Uterus (tissue), 4 donors: ENCODE results near the gene SLC17A7. TPM values are rescaled to one million over a fixed set of nuclear protein-coding genes. Genes with fewer than 3 reads are reported as not detected.

ENCODE experiments used
- DNase-seq, 2 donors: peaks; one replicate each; pipeline ENCODE4 v3.0.0-alpha.2; 2019 to 2020
- H3K27ac ChIP-seq, 2 donors: fragments of 200-600 bp; sonication (generic); 1 replicate in 1 of 2; 2 replicates in 1 of 2; pipeline ENCODE4 v1.5.1; 2016 to 2018
- H3K27me3 ChIP-seq, 2 donors: fragments of 200-600 bp; sonication (generic); one replicate each; pipeline ENCODE4 v1.5.1; 2018 to 2019; ENCODE audit warnings: control low read depth in 1 of 2
- H3K36me3 ChIP-seq, 2 donors: fragments of 200-600 bp; sonication (generic); one replicate each; pipeline ENCODE4 v1.5.1; 2019; ENCODE audit warnings: control low read depth in 1 of 2
- H3K4me1 ChIP-seq, 2 donors: fragments of 200-600 bp; sonication (generic); one replicate each; pipeline ENCODE4 v1.5.1; 2018 to 2019; ENCODE audit warnings: control low read depth in 1 of 2
- H3K4me3 ChIP-seq, 2 donors: fragments of 200-600 bp; sonication (generic); 1 replicate in 1 of 2; 2 replicates in 1 of 2; pipeline ENCODE4 v1.5.1; 2018 to 2019; ENCODE audit warnings: mild to moderate bottlenecking in 1 of 2
- H3K9me3 ChIP-seq, 2 donors: fragments of 200-600 bp; sonication (generic); one replicate each; pipeline ENCODE4 v1.5.1; 2019; ENCODE audit warnings: control low read depth in 1 of 2
- POLR2A ChIP-seq, 2 donors: fragments of 450-650 bp; IDR thresholded peaks; one replicate each; pipeline ENCODE4 v1.6.1; 2016; ENCODE audit warnings: antibody characterized with exemption in 2 of 2, mild to moderate bottlenecking in 1 of 2, moderate library complexity in 1 of 2
- intact Hi-C: fragments of 100-400 bp; cut with DNase I; formaldehyde crosslinking; loops from one replicate; pipeline ENCODE4 v1.15.1; 2023; ENCODE audit warnings: low total_unique reads
- total RNA-seq, 4 donors: library from RNA; depleted of rRNA in 3 of 4; stranded (reverse); fragments of >200 nt in 3 of 4; gene quantifications; one replicate each; pipeline versions ENCODE4 v1.1.0 to v1.2.4, GENCODE V29; 2014 to 2023
- TF ChIP-seq, protein P1 (sequence below), 4 experiments: fragments of 200-600 bp in 2 of 4; fragments of 450-650 bp in 2 of 4; sonication (generic) in 2 of 4; IDR thresholded peaks; one replicate each; pipeline ENCODE4 v1.5.1; 2016 to 2019; ENCODE audit warnings: antibody characterized with exemption in 4 of 4, mild to moderate bottlenecking in 2 of 4, moderate library complexity in 1 of 4
- donor health status: DM: yes; HTN: yes; CAD: no.

SLC17A7 gene
- total RNA-seq, 4 donors from 2014 or later, result 1.3 to 5.6 (median 1.9) TPM; not detected in 1

DNA sequence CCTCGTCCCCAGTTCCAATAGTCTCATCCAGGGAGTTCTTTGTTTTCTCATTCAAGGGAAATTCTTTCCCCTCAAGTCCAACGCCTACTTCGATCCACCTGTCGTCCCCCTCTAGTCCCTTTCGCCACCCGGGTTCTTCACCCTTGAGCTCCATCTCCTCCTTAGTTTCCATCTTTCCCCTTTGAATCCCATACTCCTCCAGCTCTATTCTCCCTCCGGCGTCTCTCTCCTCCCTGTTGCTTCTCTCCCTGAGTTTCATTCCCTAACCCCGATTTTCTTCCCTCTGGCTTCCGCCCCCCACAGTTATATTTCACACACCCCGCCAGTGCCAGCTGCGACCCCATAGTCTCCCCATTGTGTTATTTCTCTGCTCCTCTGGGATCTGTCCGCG lies 628 bp upstream of the SLC17A7 start:
- Histone ChIP-seq H3K4me3 (no peak overlapping the region), H3K27me3 (no peaks in the 10 kb centered on the region), H3K36me3 (no peaks in the 10 kb centered on the region), H3K9me3 (no peaks in the 10 kb centered on the region), H3K27ac (peak overlapping the region; percentile 79 to 84), H3K4me1 (peaks cover 0 to 6% of the 10 kb centered on the region in 2 donors)
- intact Hi-C loops, result no loop called here
- TF ChIP-seq, protein P1, sequence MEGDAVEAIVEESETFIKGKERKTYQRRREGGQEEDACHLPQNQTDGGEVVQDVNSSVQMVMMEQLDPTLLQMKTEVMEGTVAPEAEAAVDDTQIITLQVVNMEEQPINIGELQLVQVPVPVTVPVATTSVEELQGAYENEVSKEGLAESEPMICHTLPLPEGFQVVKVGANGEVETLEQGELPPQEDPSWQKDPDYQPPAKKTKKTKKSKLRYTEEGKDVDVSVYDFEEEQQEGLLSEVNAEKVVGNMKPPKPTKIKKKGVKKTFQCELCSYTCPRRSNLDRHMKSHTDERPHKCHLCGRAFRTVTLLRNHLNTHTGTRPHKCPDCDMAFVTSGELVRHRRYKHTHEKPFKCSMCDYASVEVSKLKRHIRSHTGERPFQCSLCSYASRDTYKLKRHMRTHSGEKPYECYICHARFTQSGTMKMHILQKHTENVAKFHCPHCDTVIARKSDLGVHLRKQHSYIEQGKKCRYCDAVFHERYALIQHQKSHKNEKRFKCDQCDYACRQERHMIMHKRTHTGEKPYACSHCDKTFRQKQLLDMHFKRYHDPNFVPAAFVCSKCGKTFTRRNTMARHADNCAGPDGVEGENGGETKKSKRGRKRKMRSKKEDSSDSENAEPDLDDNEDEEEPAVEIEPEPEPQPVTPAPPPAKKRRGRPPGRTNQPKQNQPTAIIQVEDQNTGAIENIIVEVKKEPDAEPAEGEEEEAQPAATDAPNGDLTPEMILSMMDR (IDR thresholded peaks at IDR 0.05), result no peak
- TF ChIP-seq POLR2A (IDR thresholded peaks at IDR 0.05), result no peak
- no peak for DNase-seq

DNA sequence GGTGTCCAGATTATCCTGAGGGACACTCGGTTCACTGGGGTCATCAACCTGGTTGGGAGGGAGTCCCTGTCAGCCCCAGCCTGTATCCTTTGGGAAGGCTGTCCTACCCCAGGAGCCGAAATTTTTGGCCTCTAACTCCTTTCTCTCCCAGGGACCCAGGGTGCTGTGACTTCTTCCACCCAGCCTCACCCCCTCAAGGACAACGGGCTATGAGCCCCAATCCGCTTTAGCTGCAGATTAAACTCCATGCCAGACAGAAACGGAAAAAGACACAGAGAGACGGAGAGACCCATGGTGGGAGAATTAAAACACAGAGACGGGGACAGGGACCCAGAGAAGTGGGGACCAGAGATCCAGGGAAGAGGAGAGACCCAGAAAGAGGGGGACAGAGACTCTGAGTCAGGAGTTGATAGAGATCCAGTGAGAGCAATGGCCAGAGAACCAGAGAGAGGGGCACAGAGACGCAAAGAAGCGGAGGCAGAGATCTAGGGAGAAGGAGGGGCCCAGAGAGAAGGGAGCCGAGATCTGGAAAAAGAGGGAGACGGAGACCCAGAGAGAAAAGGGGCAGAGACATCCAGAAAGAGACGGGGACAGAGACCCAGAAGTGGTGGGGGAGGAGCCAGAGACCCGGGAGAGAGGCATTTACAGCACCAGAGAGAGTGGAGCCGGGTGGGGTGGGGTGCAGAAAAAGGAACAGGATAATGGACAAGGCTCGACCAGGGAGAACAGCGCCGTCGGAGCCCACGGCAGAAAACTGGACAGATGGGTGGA lies 703 bp downstream of the SLC17A7 start:
- intact Hi-C loops, result no loop called here
- no peaks in the 10 kb centered on the region for H3K9me3 ChIP-seq

DNA sequence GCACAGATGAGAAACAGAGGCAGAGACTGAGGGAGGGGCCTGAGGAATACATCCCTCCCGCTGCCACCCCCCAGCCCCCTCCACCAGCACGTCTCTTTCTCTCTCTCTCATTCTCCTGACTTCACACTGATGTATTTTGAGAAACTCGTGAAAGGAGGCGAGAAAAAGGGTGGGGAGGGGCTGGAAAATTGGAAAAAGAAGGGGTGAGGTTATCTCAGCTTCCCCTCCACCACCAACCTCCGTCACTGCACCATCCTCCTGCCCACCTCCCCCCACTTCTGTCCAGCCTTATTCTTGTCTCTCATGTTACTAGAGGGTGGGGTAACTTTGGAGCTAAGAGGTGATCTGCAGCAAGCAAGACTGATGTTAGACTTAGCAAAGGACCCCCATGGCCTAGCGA lies 1.5 kb downstream of the SLC17A7 start:
- Histone ChIP-seq H3K9me3 (no peaks in the 10 kb centered on the region), H3K27me3 (no peaks in the 10 kb centered on the region), H3K4me3 (no peak overlapping the region), H3K27ac (no peak overlapping the region), H3K36me3 (no peaks in the 10 kb centered on the region), H3K4me1 (peaks cover 0 to 6% of the 10 kb centered on the region in 2 donors)
- no peak for DNase-seq
- intact Hi-C loops, result loop anchor here (10.0 kb wide), 1 partner anchor 215 kb away; no protein-coding TSS in a partner anchor
- no peak for TF ChIP-seq POLR2A (IDR thresholded peaks at IDR 0.05)
- TF ChIP-seq, protein P1 (IDR thresholded peaks at IDR 0.05), result no peak

More for the DNA sequence above, 703 bp downstream of the SLC17A7 start:
- H3K4me1 ChIP-seq, result peaks cover 0 to 6% of the 10 kb centered on the region in 2 donors
- H3K4me3 ChIP-seq, result no peak overlapping the region
- peak overlapping the region in 1 of 2 donors; percentile 61 for H3K27ac ChIP-seq
- no peak for DNase-seq
- TF ChIP-seq POLR2A (IDR thresholded peaks at IDR 0.05), result no peak
- TF ChIP-seq, protein P1 (IDR thresholded peaks at IDR 0.05), result no peak
- H3K27me3 ChIP-seq, result no peaks in the 10 kb centered on the region
- no peaks in the 10 kb centered on the region for H3K36me3 ChIP-seq

DNA sequence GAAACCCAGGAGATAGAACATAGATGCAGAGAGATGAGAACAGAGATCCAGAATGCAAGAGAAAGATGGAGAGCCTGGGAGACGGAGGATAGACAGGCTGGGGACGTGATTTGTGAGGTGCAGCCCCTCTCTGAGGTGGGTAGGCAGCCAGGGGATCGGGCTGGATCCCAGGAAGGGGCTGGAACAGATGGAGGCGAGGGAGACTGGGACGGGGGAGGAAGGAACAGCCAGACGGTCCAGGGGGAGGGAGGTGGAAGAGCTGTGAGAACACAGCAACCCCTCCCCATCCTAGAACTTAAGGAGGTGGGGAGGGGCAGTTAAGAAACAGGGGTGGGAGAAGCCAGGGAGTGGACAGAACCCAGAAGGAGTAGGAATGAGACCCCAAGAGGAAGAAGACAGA lies 3.1 kb downstream of the SLC17A7 start:
- Histone ChIP-seq H3K27me3 (peaks cover 0 to 11% of the 10 kb centered on the region in 2 donors), H3K36me3 (no peaks in the 10 kb centered on the region), H3K4me3 (no peak overlapping the region), H3K27ac (no peak overlapping the region), H3K9me3 (no peaks in the 10 kb centered on the region), H3K4me1 (peaks cover 0 to 6% of the 10 kb centered on the region in 2 donors)
- no peak for DNase-seq
- no peak for TF ChIP-seq POLR2A (IDR thresholded peaks at IDR 0.05)
- TF ChIP-seq, protein P1 (IDR thresholded peaks at IDR 0.05), result no peak
- intact Hi-C loops, result loop anchor here (10.0 kb wide), 1 partner anchor 213 kb away; no protein-coding TSS in a partner anchor

DNA sequence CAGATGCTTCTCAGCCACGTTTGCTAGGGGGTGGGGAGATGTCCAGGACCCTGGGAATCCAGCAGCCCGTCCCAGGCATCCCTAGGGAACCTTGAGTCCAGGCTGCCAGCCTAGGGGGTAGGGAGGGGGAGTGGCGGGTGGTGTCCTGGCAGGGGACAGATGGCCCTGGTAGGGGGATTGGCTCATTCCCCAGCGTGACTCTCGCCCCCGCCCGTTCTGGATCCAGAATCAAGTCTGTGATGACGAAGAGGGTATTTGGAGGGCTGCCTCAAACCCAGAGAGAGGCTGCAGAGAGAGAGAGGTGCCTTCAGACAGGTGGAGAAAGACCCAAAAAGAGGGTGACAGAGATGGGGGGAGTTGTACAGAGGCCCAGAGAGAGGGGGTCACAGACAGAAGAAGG lies 4.1 kb downstream of the SLC17A7 start:
- H3K27ac ChIP-seq, result no peak overlapping the region
- peaks cover 7 to 21% of the 10 kb centered on the region in 2 donors for H3K27me3 ChIP-seq
- H3K4me3 ChIP-seq, result no peak overlapping the region
- no peaks in the 10 kb centered on the region for H3K36me3 ChIP-seq
- H3K4me1 ChIP-seq, result peaks cover 0 to 6% of the 10 kb centered on the region in 2 donors
- intact Hi-C loops, result loop anchor here (10.0 kb wide), 1 partner anchor 212 kb away; no protein-coding TSS in a partner anchor
- no peaks in the 10 kb centered on the region for H3K9me3 ChIP-seq
- DNase-seq, result no peak
- TF ChIP-seq, protein P1 (IDR thresholded peaks at IDR 0.05), result no peak
- TF ChIP-seq POLR2A (IDR thresholded peaks at IDR 0.05), result no peak
